CD4-positive, CD25-positive, alpha-beta regulatory T cell (primary cell): ENCODE measurements around the gene FAM221A. TPM values are rescaled to one million over a fixed set of nuclear protein-coding genes. Genes with fewer than 3 reads are reported as not detected.

Source experiments
- ATAC-seq, 2 donors: fragments of 150-1000 bp; cut with Tn5 transposase; one replicate each; pipeline ENCODE4 v1.10.0; 2021; ENCODE audit warnings: low read depth in 2 of 2, moderate number of reproducible peaks in 2 of 2, moderate library complexity in 1 of 2
- DNase-seq, 3 donors: peaks; one replicate each; pipeline versions ENCODE4 v3.0.0 to v3.0.0-alpha.2; 2012 to 2022; ENCODE audit warnings: mixed read lengths in 1 of 3
- H3K27ac ChIP-seq: one replicate; pipeline ENCODE4 v1.7.0; 2013; ENCODE audit warnings: mild to moderate bottlenecking, low read length; ENCODE audit not compliant: insufficient read depth, poor library complexity, severe bottlenecking
- H3K27me3 ChIP-seq: one replicate; pipeline ENCODE4 v1.7.0; 2013; ENCODE audit warnings: low read length; ENCODE audit not compliant: control insufficient read depth, insufficient read depth
- H3K36me3 ChIP-seq: one replicate; pipeline ENCODE4 v1.7.0; 2013; ENCODE audit warnings: mild to moderate bottlenecking, low read length, moderate library complexity; ENCODE audit not compliant: control insufficient read depth, insufficient read depth
- H3K4me1 ChIP-seq: 2 replicates; pipeline ENCODE4 v1.7.0; 2013; ENCODE audit warnings: mild to moderate bottlenecking, low read length; ENCODE audit not compliant: insufficient read depth, control insufficient read depth, poor library complexity, severe bottlenecking
- H3K4me3 ChIP-seq: one replicate; pipeline ENCODE4 v1.7.0; 2013; ENCODE audit warnings: low read depth, mild to moderate bottlenecking, low read length, moderate library complexity
- H3K9me3 ChIP-seq, 2 experiments: 1 replicate in 1 of 2; 2 replicates in 1 of 2; pipeline ENCODE4 v1.7.0; 2013; ENCODE audit warnings: low read length in 2 of 2, mild to moderate bottlenecking in 1 of 2, moderate library complexity in 1 of 2; ENCODE audit not compliant: control insufficient read depth in 2 of 2
- H3K27ac Mint-ChIP-seq, 3 donors: one replicate each; pipeline ENCODE4 v1.8.0; 2020 to 2022; ENCODE audit warnings: mild to moderate bottlenecking in 3 of 3, mixed read lengths in 3 of 3, moderate library complexity in 2 of 3
- H3K27me3 Mint-ChIP-seq: one replicate; pipeline ENCODE4 v1.8.0; 2022; ENCODE audit warnings: mild to moderate bottlenecking, mixed read lengths
- H3K36me3 Mint-ChIP-seq: one replicate; pipeline ENCODE4 v1.8.0; 2020; ENCODE audit warnings: mixed read lengths
- H3K4me1 Mint-ChIP-seq, 4 donors: one replicate each; pipeline ENCODE4 v1.8.0; 2020 to 2022; ENCODE audit warnings: mixed read lengths in 4 of 4, mild to moderate bottlenecking in 1 of 4
- H3K4me3 Mint-ChIP-seq, 4 donors: one replicate each; pipeline ENCODE4 v1.8.0; 2020 to 2022; ENCODE audit warnings: mild to moderate bottlenecking in 4 of 4, mixed read lengths in 4 of 4, moderate library complexity in 3 of 4
- H3K9me3 Mint-ChIP-seq, 7 donors: one replicate each; pipeline ENCODE4 v1.8.0; 2020 to 2022; ENCODE audit warnings: mixed read lengths in 7 of 7, mild to moderate bottlenecking in 3 of 7, moderate library complexity in 2 of 7
- polyA plus RNA-seq, 4 donors: library from polyadenylated mRNA; unstranded; fragments of 300-500 nt; fragmentation: Illumina TruSeq; gene quantifications; one replicate each; pipeline ENCODE4 v1.2.3, GENCODE V29; 2021
- total RNA-seq: library from RNA; stranded (reverse); gene quantifications from one replicate; pipeline ENCODE4 v1.2.3, GENCODE V29; 2022

The FAM221A gene
- total and polyA plus RNA-seq, 5 donors from 2014 or later, result 3.1 to 9.0 (median 4.8) TPM

GRCh38 chr7:23687011-23687410 lies 7.0 kb downstream of the FAM221A start:
- DNase-seq (no peak), ATAC-seq (no peak)
- H3K4me3 Mint-ChIP-seq, result peak overlapping the region in 1 of 4 donors; percentile 39
- H3K27me3 Mint-ChIP-seq, result no peaks in the 10 kb centered on the region
- no peaks in the 10 kb centered on the region for H3K4me1 ChIP-seq
- no peak overlapping the region for H3K4me3 ChIP-seq
- no peaks in the 10 kb centered on the region for H3K27me3 ChIP-seq
- H3K9me3 ChIP-seq, result no peaks in the 10 kb centered on the region
- H3K27ac Mint-ChIP-seq, result peak overlapping the region in 1 of 3 donors; percentile 53
- peaks cover 9% of the 10 kb centered on the region for H3K36me3 ChIP-seq
- H3K4me1 Mint-ChIP-seq, result peaks cover 9 to 20% (median 14%) of the 10 kb centered on the region in 4 donors
- H3K36me3 Mint-ChIP-seq, result peaks cover 6% of the 10 kb centered on the region
- no peaks in the 10 kb centered on the region for H3K9me3 Mint-ChIP-seq
- H3K27ac ChIP-seq, result no peak overlapping the region

GRCh38 chr7:23689165-23689564 lies 9.2 kb downstream of the FAM221A start:
- H3K27me3 ChIP-seq, result no peaks in the 10 kb centered on the region
- H3K4me1 ChIP-seq, result no peaks in the 10 kb centered on the region
- H3K9me3 ChIP-seq, result no peaks in the 10 kb centered on the region
- Mint-ChIP-seq H3K9me3 (peaks cover 0 to 3% (median 0%) of the 10 kb centered on the region in 7 donors), H3K27me3 (no peaks in the 10 kb centered on the region), H3K27ac (no peak overlapping the region), H3K4me1 (peaks cover 3 to 15% (median 9%) of the 10 kb centered on the region in 4 donors), H3K4me3 (no peak overlapping the region), H3K36me3 (peaks cover 11% of the 10 kb centered on the region)
- H3K4me3 ChIP-seq, result no peak overlapping the region
- DNase-seq, result no peak
- peaks cover 20% of the 10 kb centered on the region for H3K36me3 ChIP-seq
- no peak overlapping the region for H3K27ac ChIP-seq
- no peak for ATAC-seq

GRCh38 chr7:23691320-23691719 lies 11.3 kb downstream of the FAM221A start:
- Histone ChIP-seq H3K27me3 (no peaks in the 10 kb centered on the region), H3K4me1 (no peaks in the 10 kb centered on the region), H3K36me3 (peaks cover 27% of the 10 kb centered on the region), H3K4me3 (no peak overlapping the region), H3K27ac (no peak overlapping the region), H3K9me3 (no peaks in the 10 kb centered on the region)
- Mint-ChIP-seq H3K27me3 (no peaks in the 10 kb centered on the region), H3K4me3 (no peak overlapping the region), H3K9me3 (peaks cover 0 to 3% (median 0%) of the 10 kb centered on the region in 7 donors), H3K27ac (no peak overlapping the region), H3K4me1 (peaks cover 3 to 15% (median 6%) of the 10 kb centered on the region in 4 donors), H3K36me3 (peaks cover 16% of the 10 kb centered on the region)
- DNase-seq (no peak), ATAC-seq (no peak)

DNA sequence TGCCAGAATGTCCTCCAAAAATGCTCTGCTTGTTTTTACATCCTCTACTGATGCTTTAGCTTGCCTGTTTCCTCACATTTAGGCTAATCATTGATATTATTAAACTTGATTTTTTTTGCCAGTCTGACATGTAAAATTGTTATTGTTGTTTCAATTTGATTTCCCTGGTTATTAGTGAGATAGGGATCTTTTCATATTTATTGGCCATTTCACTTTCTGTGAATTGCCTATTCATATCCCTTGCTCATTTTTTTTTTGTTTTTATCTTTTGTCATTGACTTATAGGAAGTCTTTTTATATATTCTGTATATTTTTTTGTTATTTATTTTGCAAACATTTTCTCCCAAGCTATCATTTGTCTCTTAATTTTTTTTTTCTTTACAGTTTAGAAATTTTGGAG lies 13.2 kb downstream of the FAM221A start:
- Mint-ChIP-seq H3K9me3 (peaks cover 0 to 3% (median 0%) of the 10 kb centered on the region in 7 donors), H3K27ac (no peak overlapping the region), H3K27me3 (no peaks in the 10 kb centered on the region), H3K4me1 (peaks cover 0 to 10% (median 7%) of the 10 kb centered on the region in 4 donors), H3K4me3 (no peak overlapping the region), H3K36me3 (peaks cover 16% of the 10 kb centered on the region)
- H3K27ac ChIP-seq, result no peak overlapping the region
- ATAC-seq (no peak), DNase-seq (no peak)
- no peaks in the 10 kb centered on the region for H3K4me1 ChIP-seq
- peaks cover 27% of the 10 kb centered on the region for H3K36me3 ChIP-seq
- H3K4me3 ChIP-seq, result no peak overlapping the region
- H3K9me3 ChIP-seq, result no peaks in the 10 kb centered on the region
- no peaks in the 10 kb centered on the region for H3K27me3 ChIP-seq

DNA sequence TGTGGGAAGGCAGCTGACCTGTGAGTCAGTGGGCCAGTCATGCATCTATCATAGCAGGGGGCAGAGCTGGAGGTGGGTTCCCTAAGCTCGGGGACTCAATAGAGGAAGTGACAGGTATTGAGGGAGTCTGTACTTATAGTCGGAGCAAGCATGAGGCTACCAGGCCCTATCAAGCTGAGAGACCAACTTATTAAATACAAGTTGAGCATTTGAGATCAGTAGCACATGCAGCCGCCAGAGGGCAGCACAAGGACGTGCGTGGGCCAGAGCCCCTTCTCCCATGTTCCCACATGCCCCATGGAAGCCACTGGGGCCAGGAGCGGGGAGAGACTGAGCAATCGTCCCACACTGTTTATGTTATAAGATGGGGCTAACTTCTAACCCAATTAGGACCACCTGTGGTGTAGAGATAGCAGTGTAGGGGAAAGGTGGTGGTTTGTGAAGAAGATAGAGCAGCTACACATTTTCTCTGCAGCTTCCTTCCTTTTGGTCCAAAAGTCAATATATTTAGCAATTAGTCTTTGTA lies 17.0 kb downstream of the FAM221A start:
- Histone ChIP-seq H3K27me3 (no peaks in the 10 kb centered on the region), H3K27ac (no peak overlapping the region), H3K9me3 (no peaks in the 10 kb centered on the region), H3K4me1 (no peaks in the 10 kb centered on the region), H3K4me3 (no peak overlapping the region), H3K36me3 (peaks cover 19% of the 10 kb centered on the region)
- no peak overlapping the region for H3K4me3 Mint-ChIP-seq
- H3K27ac Mint-ChIP-seq, result peak overlapping the region in 1 of 3 donors; percentile 52
- peaks cover 0 to 3% (median 0%) of the 10 kb centered on the region in 7 donors for H3K9me3 Mint-ChIP-seq
- DNase-seq (peak; percentile 29 to 66 (median 43)), ATAC-seq (peak; percentile 34 to 55)
- H3K4me1 Mint-ChIP-seq, result peaks cover 0 to 2% (median 0%) of the 10 kb centered on the region in 4 donors
- H3K27me3 Mint-ChIP-seq, result no peaks in the 10 kb centered on the region
- peaks cover 14% of the 10 kb centered on the region for H3K36me3 Mint-ChIP-seq

GRCh38 chr7:23698822-23699221 lies 18.8 kb downstream of the FAM221A start:
- DNase-seq, result no peak
- Mint-ChIP-seq H3K36me3 (peaks cover 22% of the 10 kb centered on the region), H3K27ac (no peak overlapping the region), H3K4me3 (no peak overlapping the region), H3K9me3 (peaks cover 0 to 2% (median 0%) of the 10 kb centered on the region in 7 donors), H3K4me1 (peaks cover 0 to 2% (median 0%) of the 10 kb centered on the region in 4 donors), H3K27me3 (no peaks in the 10 kb centered on the region)
- Histone ChIP-seq H3K27me3 (no peaks in the 10 kb centered on the region), H3K4me1 (no peaks in the 10 kb centered on the region), H3K9me3 (no peaks in the 10 kb centered on the region), H3K4me3 (no peak overlapping the region), H3K36me3 (peaks cover 10% of the 10 kb centered on the region), H3K27ac (no peak overlapping the region)
- ATAC-seq, result no peak

DNA sequence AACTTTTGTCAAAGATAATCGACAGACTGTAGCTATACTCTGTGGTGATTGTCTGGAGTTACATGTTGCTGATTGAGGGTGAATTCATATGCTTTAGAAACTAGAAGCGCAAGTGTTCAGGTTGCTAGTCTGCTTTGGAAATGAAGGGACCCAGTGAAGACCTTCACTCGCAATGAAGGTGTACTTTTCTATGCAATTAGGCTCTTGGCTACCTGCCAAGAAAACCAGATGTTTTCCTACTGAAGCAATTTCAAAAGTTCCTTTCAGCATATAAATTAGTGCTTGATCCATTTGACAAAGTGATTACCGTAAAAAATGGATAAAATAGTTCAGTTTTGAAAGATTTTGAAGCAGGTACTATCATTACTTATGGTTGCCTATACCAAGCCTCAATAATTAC lies 20.0 kb downstream of the FAM221A start:
- no peaks in the 10 kb centered on the region for H3K27me3 ChIP-seq
- no peak overlapping the region for H3K27ac ChIP-seq
- H3K4me3 Mint-ChIP-seq, result no peak overlapping the region
- peaks cover 6% of the 10 kb centered on the region for H3K36me3 ChIP-seq
- no peak overlapping the region for H3K27ac Mint-ChIP-seq
- peaks cover 0 to 8% (median 4%) of the 10 kb centered on the region in 7 donors for H3K9me3 Mint-ChIP-seq
- ATAC-seq (no peak), DNase-seq (no peak)
- no peaks in the 10 kb centered on the region for H3K4me1 ChIP-seq
- no peaks in the 10 kb centered on the region for H3K27me3 Mint-ChIP-seq
- H3K9me3 ChIP-seq, result peaks cover 0 to 1% of the 10 kb centered on the region in 2 experiments
- H3K36me3 Mint-ChIP-seq, result peaks cover 28% of the 10 kb centered on the region
- H3K4me1 Mint-ChIP-seq, result peaks cover 0 to 2% (median 0%) of the 10 kb centered on the region in 4 donors
- H3K4me3 ChIP-seq, result no peak overlapping the region
